Erythroblast (primary cell): ENCODE results near the gene POP4.

Experiments used
- DNase-seq, 2 experiments: peaks; one replicate each; lab custom pipeline; 2025; lab: John Stamatoyannopoulos, UW
- GATA1 ChIP-seq: IDR thresholded peaks from 2 replicates; pipeline ENCODE4 v1.6.1; 2011; ENCODE audit warnings: low read depth, mild to moderate bottlenecking, control low read depth, low read length, moderate library complexity
- POLR2A ChIP-seq: IDR thresholded peaks from 2 replicates; pipeline ENCODE4 v1.6.1; 2011; ENCODE audit warnings: mild to moderate bottlenecking, low read length

The POP4 gene

GRCh38 chr19:29610574-29611271, 4.6 kb downstream of the POP4 start:
- peak; percentile 73 to 80 for DNase-seq
- TF ChIP-seq POLR2A, result no peak

GRCh38 chr19:29612121-29612520, 6.0 kb downstream of the POP4 start:
- TF ChIP-seq POLR2A (no peak), GATA1 (no peak)
- DNase-seq, result no peak

GRCh38 chr19:29612801-29613595, 6.9 kb downstream of the POP4 start:
- TF ChIP-seq POLR2A (no peak), GATA1 (no peak)
- no peak for DNase-seq

GRCh38 chr19:29614046-29614445, 8.0 kb downstream of the POP4 start:
- no peak for DNase-seq
- TF ChIP-seq POLR2A (no peak), GATA1 (no peak)

- TF ChIP-seq POLR2A, result no peak
- TF ChIP-seq GATA1, result no peak
- no peak for DNase-seq
Observed at GRCh38 chr19:29614780-29615179, 8.7 kb downstream of the POP4 start.

GRCh38 chr19:29615891-29616425, 9.9 kb downstream of the POP4 start:
- DNase-seq, result no peak
- TF ChIP-seq GATA1 (no peak), POLR2A (no peak)

GRCh38 chr19:29616541-29616940, 10.5 kb downstream of the POP4 start:
- TF ChIP-seq GATA1 (no peak), POLR2A (no peak)
- no peak for DNase-seq

GRCh38 chr19:29617366-29618266, 11.5 kb downstream of the POP4 start:
- DNase-seq, result no peak
- no peak for TF ChIP-seq POLR2A
- no peak for TF ChIP-seq GATA1

GRCh38 chr19:29618434-29618833, 12.4 kb downstream of the POP4 start:
- DNase-seq, result no peak
- TF ChIP-seq GATA1 (no peak), POLR2A (no peak)

- TF ChIP-seq POLR2A (no peak), GATA1 (no peak)
- no peak for DNase-seq
Observed at GRCh38 chr19:29618871-29619270, 12.8 kb downstream of the POP4 start.

GRCh38 chr19:29620931-29621351, 14.9 kb downstream of the POP4 start:
- DNase-seq, result no peak

GRCh38 chr19:29622166-29623070, 16.3 kb downstream of the POP4 start:
- no peak for TF ChIP-seq POLR2A
- TF ChIP-seq GATA1, result no peak
- peak in 1 of 2 experiments; percentile 9 for DNase-seq

More at GRCh38 chr19:29620931-29621351, 14.9 kb downstream of the POP4 start:
- TF ChIP-seq GATA1 (no peak), POLR2A (no peak)
